Measurements from ENCODE around the gene SLC44A5.

DNA sequence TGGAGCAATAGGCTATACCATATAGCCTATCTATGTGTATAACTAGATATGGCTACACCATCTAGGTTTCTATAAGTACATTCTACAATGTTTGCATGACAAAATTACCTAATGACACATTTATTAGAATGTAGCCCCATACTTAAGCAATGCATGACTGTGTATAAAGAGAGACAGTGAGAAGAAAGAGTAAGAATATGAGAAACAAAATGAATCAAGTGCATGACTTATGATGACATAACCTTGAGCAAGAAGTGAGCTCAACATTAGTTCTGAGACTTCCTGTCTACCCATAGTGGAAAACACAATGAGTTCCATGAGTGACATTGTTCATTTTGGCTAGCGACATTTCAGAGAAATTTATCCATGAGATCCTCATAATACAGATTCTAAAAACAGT, 10.1 kb downstream of the SLC44A5 start:
- TF ChIP-seq, protein P1, sequence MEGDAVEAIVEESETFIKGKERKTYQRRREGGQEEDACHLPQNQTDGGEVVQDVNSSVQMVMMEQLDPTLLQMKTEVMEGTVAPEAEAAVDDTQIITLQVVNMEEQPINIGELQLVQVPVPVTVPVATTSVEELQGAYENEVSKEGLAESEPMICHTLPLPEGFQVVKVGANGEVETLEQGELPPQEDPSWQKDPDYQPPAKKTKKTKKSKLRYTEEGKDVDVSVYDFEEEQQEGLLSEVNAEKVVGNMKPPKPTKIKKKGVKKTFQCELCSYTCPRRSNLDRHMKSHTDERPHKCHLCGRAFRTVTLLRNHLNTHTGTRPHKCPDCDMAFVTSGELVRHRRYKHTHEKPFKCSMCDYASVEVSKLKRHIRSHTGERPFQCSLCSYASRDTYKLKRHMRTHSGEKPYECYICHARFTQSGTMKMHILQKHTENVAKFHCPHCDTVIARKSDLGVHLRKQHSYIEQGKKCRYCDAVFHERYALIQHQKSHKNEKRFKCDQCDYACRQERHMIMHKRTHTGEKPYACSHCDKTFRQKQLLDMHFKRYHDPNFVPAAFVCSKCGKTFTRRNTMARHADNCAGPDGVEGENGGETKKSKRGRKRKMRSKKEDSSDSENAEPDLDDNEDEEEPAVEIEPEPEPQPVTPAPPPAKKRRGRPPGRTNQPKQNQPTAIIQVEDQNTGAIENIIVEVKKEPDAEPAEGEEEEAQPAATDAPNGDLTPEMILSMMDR (IDR thresholded peaks at IDR 0.05) = no peak
- TF ChIP-seq POLR2A (IDR thresholded peaks at IDR 0.05) = no peak
